HepG2 (cell line): ENCODE measurements around the gene SLC35F3. TPM values are rescaled to one million over a fixed set of nuclear protein-coding genes. Genes with fewer than 3 reads are reported as not detected.

Source experiments
- ASH2L ChIP-seq: fragments of 300-600, 200-600 bp; sonication (generic); IDR thresholded peaks from 2 replicates; pipeline ENCODE4 v1.7.0; 2017; ENCODE audit warnings: low read depth, mild to moderate bottlenecking, moderate library complexity, mixed read lengths, low read length; ENCODE audit not compliant: insufficient read length
- FOXO1 ChIP-seq: sonication (generic); formaldehyde crosslinking; IDR thresholded peaks from 2 replicates; pipeline ENCODE4 v1.4.0; 2020; ENCODE audit warnings: missing genetic modification reagents
- IRF2 ChIP-seq: IDR thresholded peaks from 2 replicates; pipeline ENCODE4 v1.6.1; 2018; ENCODE audit warnings: missing genetic modification reagents, missing compliant biosample characterization
- KDM1A ChIP-seq: IDR thresholded peaks from 2 replicates; pipeline ENCODE4 v1.6.1; 2016; ENCODE audit warnings: missing compliant biosample characterization
- KLF15 ChIP-seq: sonication (generic); formaldehyde crosslinking; IDR thresholded peaks from 2 replicates; pipeline ENCODE4 v1.8.1; 2023; ENCODE audit warnings: borderline replicate concordance, mild to moderate bottlenecking, inconsistent platforms, missing genetic modification reagents, mixed read lengths
- NBN ChIP-seq: fragments of 450-650 bp; conservative IDR thresholded peaks from 2 replicates; pipeline ENCODE4 v1.6.1; 2017
- PHF21A ChIP-seq: sonication (generic); formaldehyde crosslinking; IDR thresholded peaks from 2 replicates; pipeline ENCODE4 v1.5.0; 2020; ENCODE audit warnings: mild to moderate bottlenecking, missing genetic modification reagents
- PHF8 ChIP-seq: sonication (generic); formaldehyde crosslinking; IDR thresholded peaks from 2 replicates; pipeline ENCODE4 v1.5.0; 2020; ENCODE audit warnings: missing genetic modification reagents
- SAP130 ChIP-seq: IDR thresholded peaks from 2 replicates; pipeline ENCODE4 v1.6.1; 2016; ENCODE audit warnings: low read depth
- SNRNP70 ChIP-seq: fragments of 200-400 bp; formaldehyde crosslinking; IDR thresholded peaks from 2 replicates; pipeline ENCODE4 v1.6.1; 2017; ENCODE audit warnings: mild to moderate bottlenecking, low read depth, low read length, moderate library complexity
- ZNF337 ChIP-seq: sonication (generic); formaldehyde crosslinking; IDR thresholded peaks from 2 replicates; pipeline ENCODE4 v1.5.1; 2020; ENCODE audit warnings: missing genetic modification reagents, low read depth, mild to moderate bottlenecking, borderline replicate concordance
- ZNF432 ChIP-seq: sonication (generic); formaldehyde crosslinking; IDR thresholded peaks from 2 replicates; pipeline ENCODE4 v1.5.0; 2020; ENCODE audit warnings: missing genetic modification reagents, mild to moderate bottlenecking, borderline replicate concordance
- ZNF614 ChIP-seq: IDR thresholded peaks from 2 replicates; pipeline ENCODE4 v1.6.1; 2018; ENCODE audit warnings: missing biosample characterization, missing genetic modification reagents, inconsistent platforms, borderline replicate concordance
- ZNF629 ChIP-seq: sonication (generic); formaldehyde crosslinking; conservative IDR thresholded peaks from 2 replicates; pipeline ENCODE4 v1.5.0; 2020; ENCODE audit warnings: missing genetic modification reagents
- ZNF644 ChIP-seq: IDR thresholded peaks from 2 replicates; pipeline ENCODE4 v1.6.1; 2016; ENCODE audit warnings: low read depth
- ZNF724P ChIP-seq: sonication (generic); formaldehyde crosslinking; IDR thresholded peaks from 2 replicates; pipeline ENCODE4 v1.8.0; 2022; ENCODE audit warnings: missing genetic modification reagents, borderline replicate concordance
- ZSCAN25 ChIP-seq: sonication (generic); formaldehyde crosslinking; IDR thresholded peaks from 2 replicates; pipeline ENCODE4 v1.8.0; 2022; ENCODE audit warnings: mild to moderate bottlenecking, missing genetic modification reagents
- ZUFSP ChIP-seq: sonication (generic); formaldehyde crosslinking; IDR thresholded peaks from 2 replicates; pipeline ENCODE4 v1.9.0; 2021; ENCODE audit warnings: missing genetic modification reagents, mild to moderate bottlenecking, borderline replicate concordance
- polyA plus RNA-seq, 8 experiments: library from polyadenylated mRNA; depleted of rRNA in 3 of 8; stranded (reverse) in 7 of 8; unstranded in 1 of 8; fragments of >200 nt; fragmentation: Illumina TruSeq in 4 of 8; extraction: Trizol in 4 of 8; gene quantifications; 2 replicates each; pipeline versions ENCODE4 v1.2.1 to v1.2.3, GENCODE V29; 2011 to 2016; ENCODE audit warnings: low read depth in 4 of 8, missing spikeins in 1 of 8, mixed read lengths in 1 of 8; ENCODE audit not compliant: insufficient read depth in 1 of 8
- total RNA-seq, 5 experiments: library from RNA; depleted of rRNA; stranded (reverse); fragments of >200 nt; fragmentation: Illumina TruSeq; extraction: Trizol; gene quantifications; 2 replicates each; pipeline ENCODE4 v1.2.3, GENCODE V29; 2016; ENCODE audit warnings: low read depth in 1 of 5
- TF ChIP-seq, protein P1 (sequence below): sonication (generic); formaldehyde crosslinking; IDR thresholded peaks from 2 replicates; pipeline ENCODE4 v1.8.0; 2022; ENCODE audit warnings: mild to moderate bottlenecking, missing genetic modification reagents, moderate library complexity
- TF ChIP-seq, protein P2 (sequence below): sonication (generic); formaldehyde crosslinking; IDR thresholded peaks from 2 replicates; pipeline ENCODE4 v1.5.0; 2020; ENCODE audit warnings: mild to moderate bottlenecking, missing genetic modification reagents
- TF ChIP-seq, protein P3 (sequence below): sonication (generic); formaldehyde crosslinking; IDR thresholded peaks from 2 replicates; pipeline ENCODE4 v1.8.1; 2023; ENCODE audit warnings: mild to moderate bottlenecking, missing genetic modification reagents
- TF ChIP-seq, protein P4 (sequence below): sonication (generic); formaldehyde crosslinking; IDR thresholded peaks from 2 replicates; pipeline ENCODE4 v1.4.0; 2020; ENCODE audit warnings: low read depth, mild to moderate bottlenecking, missing genetic modification reagents
- TF ChIP-seq, protein P5 (sequence below): sonication (generic); formaldehyde crosslinking; IDR thresholded peaks from 2 replicates; pipeline ENCODE4 v1.4.0; 2020; ENCODE audit warnings: missing genetic modification reagents; ENCODE audit errors: not compliant biosample characterization

SLC35F3 gene
- total and polyA plus RNA-seq, 2 of the 13 experiments (the other 11 are each of a cell fraction or from before 2014, with no cell fraction given) = not detected

GRCh38 chr1:234327577-234328164, 423.2 kb downstream of the SLC35F3 start (continued):
- no peak for TF ChIP-seq SNRNP70
- TF ChIP-seq ZSCAN25 (CRISPR knock-in tag) = peak; percentile 96
- TF ChIP-seq, protein P1, sequence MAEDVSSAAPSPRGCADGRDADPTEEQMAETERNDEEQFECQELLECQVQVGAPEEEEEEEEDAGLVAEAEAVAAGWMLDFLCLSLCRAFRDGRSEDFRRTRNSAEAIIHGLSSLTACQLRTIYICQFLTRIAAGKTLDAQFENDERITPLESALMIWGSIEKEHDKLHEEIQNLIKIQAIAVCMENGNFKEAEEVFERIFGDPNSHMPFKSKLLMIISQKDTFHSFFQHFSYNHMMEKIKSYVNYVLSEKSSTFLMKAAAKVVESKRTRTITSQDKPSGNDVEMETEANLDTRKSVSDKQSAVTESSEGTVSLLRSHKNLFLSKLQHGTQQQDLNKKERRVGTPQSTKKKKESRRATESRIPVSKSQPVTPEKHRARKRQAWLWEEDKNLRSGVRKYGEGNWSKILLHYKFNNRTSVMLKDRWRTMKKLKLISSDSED (CRISPR knock-in tag) = no peak
- TF ChIP-seq, protein P2, sequence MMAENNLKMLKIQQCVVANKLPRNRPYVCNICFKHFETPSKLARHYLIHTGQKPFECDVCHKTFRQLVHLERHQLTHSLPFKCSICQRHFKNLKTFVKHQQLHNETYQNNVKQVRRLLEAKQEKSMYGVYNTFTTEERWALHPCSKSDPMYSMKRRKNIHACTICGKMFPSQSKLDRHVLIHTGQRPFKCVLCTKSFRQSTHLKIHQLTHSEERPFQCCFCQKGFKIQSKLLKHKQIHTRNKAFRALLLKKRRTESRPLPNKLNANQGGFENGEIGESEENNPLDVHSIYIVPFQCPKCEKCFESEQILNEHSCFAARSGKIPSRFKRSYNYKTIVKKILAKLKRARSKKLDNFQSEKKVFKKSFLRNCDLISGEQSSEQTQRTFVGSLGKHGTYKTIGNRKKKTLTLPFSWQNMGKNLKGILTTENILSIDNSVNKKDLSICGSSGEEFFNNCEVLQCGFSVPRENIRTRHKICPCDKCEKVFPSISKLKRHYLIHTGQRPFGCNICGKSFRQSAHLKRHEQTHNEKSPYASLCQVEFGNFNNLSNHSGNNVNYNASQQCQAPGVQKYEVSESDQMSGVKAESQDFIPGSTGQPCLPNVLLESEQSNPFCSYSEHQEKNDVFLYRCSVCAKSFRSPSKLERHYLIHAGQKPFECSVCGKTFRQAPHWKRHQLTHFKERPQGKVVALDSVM (CRISPR knock-in tag) = peak; percentile 48; the same call in 1 of the 2 replicates
- peak; percentile 53; the same call in 1 of the 2 replicates for TF ChIP-seq KLF15
- TF ChIP-seq NBN = no peak
- TF ChIP-seq ZNF724P (CRISPR knock-in tag) = no peak
- peak; percentile 45; the same call in 1 of the 2 replicates for TF ChIP-seq IRF2 (CRISPR knock-in tag)
- TF ChIP-seq ZNF614 (CRISPR knock-in tag) = peak; percentile 58; the same call in 1 of the 2 replicates
- peak; percentile 98 for TF ChIP-seq ZNF644 (CRISPR knock-in tag)
- TF ChIP-seq, protein P3, sequence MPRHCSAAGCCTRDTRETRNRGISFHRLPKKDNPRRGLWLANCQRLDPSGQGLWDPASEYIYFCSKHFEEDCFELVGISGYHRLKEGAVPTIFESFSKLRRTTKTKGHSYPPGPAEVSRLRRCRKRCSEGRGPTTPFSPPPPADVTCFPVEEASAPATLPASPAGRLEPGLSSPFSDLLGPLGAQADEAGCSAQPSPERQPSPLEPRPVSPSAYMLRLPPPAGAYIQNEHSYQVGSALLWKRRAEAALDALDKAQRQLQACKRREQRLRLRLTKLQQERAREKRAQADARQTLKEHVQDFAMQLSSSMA (CRISPR knock-in tag) = no peak
- no peak for TF ChIP-seq PHF8 (CRISPR knock-in tag)
- 0 out of 2 replicates have a peak, but pooled peaks have one; percentile 26 for TF ChIP-seq KDM1A (CRISPR knock-in tag)
- peak; percentile 70 for TF ChIP-seq ASH2L
- TF ChIP-seq FOXO1 (CRISPR knock-in tag) = peak; percentile 75
- TF ChIP-seq PHF21A (CRISPR knock-in tag) = peak; percentile 78
- no peak for TF ChIP-seq ZNF337
- TF ChIP-seq SAP130 = peak; percentile 65
- TF ChIP-seq ZNF432 = no peak
- peak; percentile 36; the same call in 1 of the 2 replicates for TF ChIP-seq ZNF629
- TF ChIP-seq, protein P4, sequence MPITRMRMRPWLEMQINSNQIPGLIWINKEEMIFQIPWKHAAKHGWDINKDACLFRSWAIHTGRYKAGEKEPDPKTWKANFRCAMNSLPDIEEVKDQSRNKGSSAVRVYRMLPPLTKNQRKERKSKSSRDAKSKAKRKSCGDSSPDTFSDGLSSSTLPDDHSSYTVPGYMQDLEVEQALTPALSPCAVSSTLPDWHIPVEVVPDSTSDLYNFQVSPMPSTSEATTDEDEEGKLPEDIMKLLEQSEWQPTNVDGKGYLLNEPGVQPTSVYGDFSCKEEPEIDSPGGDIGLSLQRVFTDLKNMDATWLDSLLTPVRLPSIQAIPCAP (CRISPR knock-in tag) = no peak
- TF ChIP-seq, protein P5, sequence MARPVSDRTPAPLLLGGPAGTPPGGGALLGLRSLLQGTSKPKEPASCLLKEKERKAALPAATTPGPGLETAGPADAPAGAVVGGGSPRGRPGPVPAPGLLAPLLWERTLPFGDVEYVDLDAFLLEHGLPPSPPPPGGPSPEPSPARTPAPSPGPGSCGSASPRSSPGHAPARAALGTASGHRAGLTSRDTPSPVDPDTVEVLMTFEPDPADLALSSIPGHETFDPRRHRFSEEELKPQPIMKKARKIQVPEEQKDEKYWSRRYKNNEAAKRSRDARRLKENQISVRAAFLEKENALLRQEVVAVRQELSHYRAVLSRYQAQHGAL (CRISPR knock-in tag) = peak; percentile 78
- TF ChIP-seq ZUFSP (CRISPR knock-in tag) = no peak
